HG03135 (cell line): ENCODE data around the gene DNAI2.

Experiments used
- ATAC-seq: cut with Tn5 transposase; IDR thresholded peaks from one replicate; pipeline ENCODE4 v1.9.1; 2021; ENCODE audit warnings: mild to moderate bottlenecking, moderate library complexity; ENCODE audit not compliant: unreplicated experiment

The DNAI2 gene

GRCh38 chr17:74336307-74336706 lies 62.3 kb downstream of the DNAI2 start:
- ATAC-seq = no peak

- no peak for ATAC-seq
Measured at GRCh38 chr17:74337834-74338500, 63.9 kb downstream of the DNAI2 start.

DNA sequence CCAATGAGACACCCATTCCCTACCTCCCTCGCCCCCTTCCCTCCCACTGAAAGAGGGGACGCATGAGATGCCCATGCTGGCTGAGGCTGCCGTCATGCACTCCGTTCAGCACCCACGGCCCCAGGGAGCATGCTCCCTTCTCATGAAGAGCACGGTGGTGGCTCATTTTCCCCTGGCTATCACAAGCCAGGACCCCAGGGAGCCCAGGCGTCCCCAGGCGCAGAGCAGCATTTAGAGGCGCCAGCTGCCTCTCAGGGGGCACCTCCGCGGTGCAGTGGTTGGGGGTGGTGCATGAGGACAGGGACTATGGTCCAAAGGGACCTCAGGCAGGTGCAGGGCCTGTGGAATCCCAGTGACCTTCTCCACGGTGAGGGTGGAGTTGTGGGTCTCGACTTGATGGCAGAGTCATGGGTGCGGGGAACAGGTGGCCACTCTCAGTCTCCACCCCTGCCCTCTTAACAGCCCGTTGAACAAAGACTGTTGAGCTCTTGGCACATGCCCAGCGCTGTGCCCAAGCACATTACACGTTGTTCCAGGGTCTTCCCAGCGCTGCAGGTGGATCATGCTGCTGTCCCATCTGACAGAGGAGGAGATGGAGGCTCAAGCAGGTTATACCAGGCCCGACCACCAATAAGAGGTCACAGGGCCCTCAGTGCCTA lies 65.6 kb downstream of the DNAI2 start:
- ATAC-seq = no peak

DNA sequence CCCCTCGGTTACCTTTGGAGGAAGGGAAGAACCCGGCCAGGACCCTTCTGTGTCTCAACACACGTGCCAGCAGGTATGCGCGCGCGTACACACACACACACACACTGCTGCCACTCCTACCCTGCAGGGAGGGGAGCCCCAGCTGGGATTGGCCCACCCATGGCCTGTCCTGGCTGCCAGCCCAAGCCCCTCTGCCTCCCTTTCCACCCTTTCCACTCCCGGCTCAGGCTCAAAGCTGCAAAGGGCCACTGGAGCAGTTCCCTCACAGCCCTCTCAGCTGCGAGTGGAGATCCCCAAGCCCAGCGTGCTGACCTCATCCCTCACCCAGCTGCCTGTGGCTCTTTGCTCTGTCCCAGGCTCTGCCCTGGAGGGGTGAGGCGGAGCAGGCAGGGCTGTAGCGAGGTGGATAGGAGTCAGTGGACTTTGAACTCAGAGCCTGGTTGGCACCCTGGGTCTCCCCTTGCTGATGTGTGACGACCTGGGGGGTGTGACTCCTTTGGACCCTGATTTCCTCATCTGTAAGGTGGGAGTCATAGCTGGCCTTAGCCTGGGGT lies 66.5 kb downstream of the DNAI2 start:
- no peak for ATAC-seq

DNA sequence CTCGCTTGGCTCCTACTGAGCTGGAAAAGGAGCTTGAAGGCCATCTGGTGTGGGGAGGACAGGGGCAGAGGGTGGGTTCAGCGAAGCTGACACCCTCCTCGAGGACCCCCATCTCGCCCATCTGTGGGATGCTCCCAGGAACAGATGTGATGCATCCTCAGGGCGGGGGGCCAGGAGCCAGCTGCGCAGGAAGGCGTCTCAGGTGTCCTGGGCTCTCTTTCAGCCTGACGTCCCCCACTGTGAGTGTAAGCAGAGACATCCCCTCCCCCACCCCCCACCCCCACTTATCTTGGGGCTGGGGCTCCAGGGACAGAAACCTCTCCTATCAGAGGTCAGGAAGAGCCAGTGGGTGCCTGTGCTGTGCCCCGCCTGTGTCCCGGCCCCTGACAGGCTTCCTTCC lies 68.2 kb downstream of the DNAI2 start:
- ATAC-seq = no peak

GRCh38 chr17:74343121-74343520 lies 69.1 kb downstream of the DNAI2 start:
- no peak for ATAC-seq

- no peak for ATAC-seq
Measured at GRCh38 chr17:74343526-74344284, 69.7 kb downstream of the DNAI2 start.

DNA sequence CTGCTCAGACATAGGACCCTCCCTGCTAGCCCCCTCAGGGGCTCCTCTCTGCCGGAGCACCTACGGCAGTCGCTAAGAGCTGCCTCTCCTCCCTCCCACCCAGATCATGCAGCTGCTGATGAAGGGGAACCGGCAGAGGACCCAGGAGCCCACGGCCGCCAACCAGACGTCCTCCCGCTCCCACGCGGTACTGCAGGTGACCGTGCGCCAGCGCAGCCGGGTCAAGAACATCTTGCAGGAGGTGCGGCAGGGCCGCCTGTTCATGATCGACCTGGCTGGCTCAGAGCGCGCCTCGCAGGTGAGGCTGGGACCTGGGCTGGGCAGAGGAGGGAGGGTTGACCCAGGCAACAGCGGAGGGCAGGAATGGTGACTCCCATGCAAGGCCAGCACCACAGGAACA lies 70.6 kb downstream of the DNAI2 start:
- ATAC-seq = no peak

DNA sequence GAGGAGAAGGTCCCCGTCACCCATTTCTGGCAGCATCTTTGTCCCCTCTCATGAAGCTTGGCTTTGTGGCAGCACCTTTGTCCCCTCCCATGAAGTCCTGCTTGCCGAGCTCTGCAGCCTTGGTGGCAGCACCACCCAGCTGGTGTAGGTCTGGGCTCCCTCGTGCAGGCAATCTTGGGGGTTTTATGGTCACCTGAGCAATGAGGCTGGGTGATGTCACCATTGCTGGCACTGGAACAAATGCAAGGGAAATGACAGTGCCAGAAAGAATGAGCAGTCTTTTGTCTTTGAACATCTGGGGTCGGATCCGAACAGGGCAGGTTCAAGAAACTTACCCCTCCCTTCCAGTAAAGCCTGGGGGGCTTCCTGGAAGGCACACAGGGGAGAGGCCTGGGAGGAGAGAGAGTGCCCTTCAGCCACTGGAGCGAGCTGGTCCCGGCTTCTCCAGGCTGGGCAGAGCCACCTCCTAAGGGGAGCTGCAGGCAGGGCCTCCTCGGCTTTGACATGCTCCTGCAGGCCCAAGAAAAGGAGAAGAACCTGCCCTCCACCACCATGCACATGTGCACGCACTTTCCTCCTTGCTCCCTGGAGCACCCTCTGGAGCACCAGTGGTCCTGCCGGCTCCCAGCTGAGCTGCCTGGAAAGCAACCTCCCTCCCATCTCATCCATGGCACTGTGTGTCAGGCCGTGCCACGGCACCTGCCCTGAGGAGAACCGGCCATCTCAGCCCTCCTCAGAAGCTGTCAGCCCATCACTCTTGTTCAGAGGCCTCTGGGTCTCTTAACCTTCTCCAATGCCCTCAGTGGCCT lies 71.6 kb downstream of the DNAI2 start:
- ATAC-seq = no peak

- no peak for ATAC-seq
Measured at GRCh38 chr17:74347646-74348045, 73.6 kb downstream of the DNAI2 start.

DNA sequence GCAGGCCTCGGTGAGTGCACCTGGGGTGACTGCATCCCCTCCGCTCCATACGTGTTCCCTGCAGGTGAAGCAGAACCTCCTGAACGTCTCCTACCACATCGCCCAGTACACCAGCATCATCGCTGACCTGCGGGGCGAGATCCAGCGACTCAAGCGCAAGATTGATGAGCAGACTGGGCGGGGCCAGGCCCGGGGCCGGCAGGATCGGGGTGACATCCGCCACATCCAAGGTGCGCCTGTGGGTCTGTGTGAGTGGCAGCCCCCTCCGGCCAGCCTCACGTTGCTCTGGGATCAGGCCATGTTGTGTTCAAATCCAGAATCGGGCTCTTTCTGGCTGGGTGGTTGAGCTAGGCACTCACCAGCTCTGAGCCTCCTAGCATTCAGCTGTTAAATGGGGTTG lies 75.1 kb downstream of the DNAI2 start:
- no peak for ATAC-seq

DNA sequence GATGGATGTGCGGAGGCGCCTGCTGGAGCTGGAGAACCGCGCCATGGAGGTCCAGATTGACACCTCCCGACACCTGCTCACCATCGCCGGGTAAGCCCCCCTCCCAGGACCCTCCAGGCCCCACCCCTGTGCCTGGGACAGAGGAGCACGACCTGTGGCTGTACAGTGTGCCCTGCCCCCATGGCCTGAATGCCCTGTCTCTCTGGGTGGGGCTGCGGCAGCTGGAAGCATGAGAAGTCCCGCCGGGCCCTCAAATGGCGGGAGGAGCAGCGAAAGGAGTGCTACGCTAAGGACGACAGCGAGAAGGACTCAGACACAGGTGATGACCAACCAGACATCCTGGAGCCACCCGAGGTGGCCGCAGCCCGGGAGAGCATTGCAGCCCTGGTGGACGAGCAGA lies 76.5 kb downstream of the DNAI2 start:
- ATAC-seq = no peak

DNA sequence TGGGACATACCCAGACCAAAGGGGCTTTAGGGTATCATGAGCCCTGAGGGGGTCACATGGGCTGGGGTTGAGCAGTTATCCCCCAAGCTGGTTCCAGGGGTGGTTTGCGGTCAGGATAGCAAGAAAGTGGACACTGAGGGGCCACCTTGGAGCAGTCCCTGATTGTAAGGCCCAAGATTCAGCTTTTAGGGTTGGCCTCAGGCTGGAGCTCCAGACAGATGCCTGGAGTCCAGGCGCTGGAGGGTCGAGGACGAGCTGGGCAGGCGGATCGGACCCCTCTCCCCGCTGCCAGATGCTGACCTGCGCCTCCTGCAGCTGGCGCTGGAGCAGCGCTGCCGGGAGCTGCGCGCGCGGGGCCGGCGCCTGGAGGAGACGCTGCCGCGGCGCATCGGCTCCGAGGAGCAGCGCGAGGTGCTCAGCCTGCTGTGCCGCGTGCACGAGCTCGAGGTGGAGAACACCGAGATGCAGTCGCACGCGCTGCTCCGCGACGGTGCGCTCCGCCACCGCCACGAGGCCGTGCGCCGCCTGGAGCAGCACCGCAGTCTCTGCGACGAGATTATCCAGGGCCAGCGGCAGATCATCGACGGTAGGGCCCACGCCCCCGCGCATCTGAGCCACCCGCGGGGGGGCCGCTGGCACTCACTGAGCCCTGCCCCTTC lies 77.6 kb downstream of the DNAI2 start:
- ATAC-seq = no peak

DNA sequence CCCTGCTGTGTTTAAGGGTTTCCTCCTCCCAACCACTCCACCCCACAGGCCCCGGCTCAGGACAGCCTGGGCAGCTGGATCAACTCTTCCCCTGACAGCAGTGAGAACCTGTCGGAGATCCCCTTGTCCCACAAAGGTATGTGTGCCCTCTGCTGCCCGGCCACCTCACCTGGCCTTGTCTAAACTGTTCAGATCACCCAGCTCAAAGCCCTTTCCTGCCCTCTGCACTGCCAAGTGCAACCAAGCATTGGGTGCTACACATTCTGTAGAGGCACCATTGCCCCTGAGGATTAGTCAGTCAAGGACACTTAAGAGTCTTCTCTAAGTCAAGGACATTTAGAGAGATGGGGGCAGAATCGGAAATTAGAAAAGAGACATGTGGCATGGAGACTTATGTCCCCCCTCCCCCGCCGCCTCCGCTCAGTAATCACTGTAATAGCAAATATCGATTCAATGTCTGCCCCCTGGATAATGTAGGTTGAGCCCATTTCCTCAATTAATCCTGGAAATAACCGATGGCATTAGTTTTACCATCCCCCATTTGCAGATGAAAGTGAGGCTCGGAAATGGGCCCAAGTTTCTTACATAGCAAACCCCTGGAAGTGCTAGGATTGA lies 79.5 kb downstream of the DNAI2 start:
- no peak for ATAC-seq

DNA sequence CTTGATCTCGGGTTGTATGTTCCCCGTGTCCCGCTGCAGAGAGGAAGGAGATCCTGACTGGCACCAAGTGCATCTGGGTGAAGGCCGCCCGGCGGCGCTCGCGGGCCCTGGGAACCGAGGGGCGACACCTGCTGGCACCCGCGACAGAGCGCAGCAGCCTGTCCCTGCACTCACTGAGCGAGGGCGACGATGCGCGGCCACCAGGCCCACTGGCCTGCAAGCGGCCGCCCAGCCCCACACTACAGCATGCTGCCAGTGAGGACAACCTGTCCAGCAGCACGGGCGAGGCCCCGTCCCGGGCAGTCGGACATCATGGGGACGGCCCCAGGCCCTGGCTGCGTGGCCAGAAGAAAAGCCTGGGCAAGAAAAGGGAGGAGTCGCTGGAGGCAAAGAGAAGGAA lies 80.1 kb downstream of the DNAI2 start:
- ATAC-seq = peak; percentile 51

DNA sequence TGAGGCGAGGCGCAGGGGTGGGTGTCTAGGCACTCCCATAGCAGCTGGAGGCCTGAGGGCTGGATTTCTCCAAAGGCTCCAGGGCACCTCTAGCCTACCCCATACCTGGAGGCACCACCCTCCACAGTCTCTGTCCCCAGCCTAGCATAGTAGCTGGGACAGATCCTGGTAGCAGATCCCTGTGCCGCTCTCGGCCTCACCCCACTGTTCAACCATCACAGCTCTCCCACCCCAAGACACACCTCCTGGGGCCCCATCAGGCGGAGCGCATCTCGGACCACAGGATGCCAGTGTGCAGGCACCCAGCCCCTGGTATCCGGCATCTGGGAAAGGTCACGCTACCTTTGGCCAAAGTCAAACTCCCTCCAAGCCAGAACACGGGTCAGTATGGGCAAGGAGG lies 80.5 kb downstream of the DNAI2 start:
- ATAC-seq = no peak

DNA sequence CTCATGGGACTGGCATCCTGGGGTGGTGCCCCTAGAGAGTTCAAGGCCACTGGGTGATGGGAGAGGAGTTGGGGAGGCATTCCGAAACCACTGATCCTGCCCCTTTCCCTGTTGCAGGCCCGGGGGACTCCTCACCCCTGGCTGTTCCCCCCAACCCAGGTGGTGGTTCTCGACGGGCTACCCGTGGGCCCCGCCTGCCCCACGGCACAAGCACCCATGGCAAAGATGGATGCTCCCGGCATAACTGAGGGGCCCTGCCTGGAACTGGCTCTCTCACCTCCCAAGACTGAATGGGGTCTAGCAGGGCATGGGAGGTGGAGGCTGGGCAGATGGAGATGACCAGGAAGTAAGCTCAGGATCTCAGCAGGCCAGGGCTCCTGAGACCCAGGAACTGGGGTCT lies 81.0 kb downstream of the DNAI2 start:
- no peak for ATAC-seq

- no peak for ATAC-seq
Measured at GRCh38 chr17:74356646-74357465, 82.8 kb downstream of the DNAI2 start.

DNA sequence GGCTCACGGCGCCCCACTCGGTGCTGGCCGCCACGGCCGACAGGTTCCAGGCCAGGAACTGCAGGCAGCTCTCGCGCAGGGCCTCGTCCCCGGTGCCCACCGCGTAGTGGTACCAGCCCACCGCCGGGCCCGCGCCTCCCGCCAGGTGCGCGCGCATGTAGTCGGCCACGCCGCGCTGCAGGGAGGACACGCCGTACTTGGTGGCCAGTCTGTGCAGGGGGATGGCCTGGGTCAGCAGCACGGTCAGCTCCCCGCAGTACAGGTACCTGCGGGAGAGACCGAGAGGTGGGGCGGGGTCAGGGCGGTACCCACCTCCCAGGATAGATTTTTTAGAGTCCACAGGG lies 83.4 kb downstream of the DNAI2 start:
- ATAC-seq = no peak
